IMR-90 (cell line): ENCODE measurements around the gene PLEKHA8. TPM values are rescaled to one million over a fixed set of nuclear protein-coding genes. Genes with fewer than 3 reads are reported as not detected.

Experiments
- ATAC-seq: fragments of 200-7000 bp; cut with Tn5 transposase; 2 replicates; pipeline ENCODE4 v1.9.1; 2020; ENCODE audit warnings: low read depth, mild to moderate bottlenecking, moderate library complexity
- BruUV-seq: library from RNA; stranded (reverse); fragments of 400-500 nt; replicated peaks from 2 replicates; lab custom pipeline; 2021; lab: Mats Ljungman, UMichigan
- CTCF ChIA-PET: fragments of 300-600 bp; formaldehyde crosslinking; extraction: SDS; loops from one replicate; lab custom pipeline; 2021; ENCODE audit warnings: antibody characterized with exemption; lab: Yijun Ruan, JAX
- POLR2A ChIA-PET: fragments of 300-600 bp; sonication (Branson Sonifier 250); formaldehyde crosslinking; loops from one replicate; lab custom pipeline; 2022; ENCODE audit warnings: antibody characterized with exemption; ENCODE audit not compliant: unreplicated experiment; lab: Charles Lee
- DNase-seq: peaks from one replicate; pipeline ENCODE4 v3.0.0; 2013
- H2AFZ ChIP-seq: replicated peaks from 2 replicates; pipeline ENCODE3; 2013; ENCODE audit warnings: low read length, mild to moderate bottlenecking; ENCODE audit not compliant: poor library complexity
- H2AK5ac ChIP-seq: 2 replicates; pipeline ENCODE4 v1.6.1; 2013; ENCODE audit warnings: low read depth, low read length, inconsistent platforms
- H2AK9ac ChIP-seq: replicated peaks from 2 replicates; pipeline ENCODE3; 2013; ENCODE audit warnings: mild to moderate bottlenecking, low read depth, low read length, moderate library complexity; ENCODE audit not compliant: poor library complexity
- H2BK120ac ChIP-seq: 2 replicates; pipeline ENCODE4 v1.6.1; 2013; ENCODE audit warnings: low read depth, low read length, inconsistent platforms
- H2BK15ac ChIP-seq: 3 replicates; pipeline ENCODE4 v1.6.1; 2013; ENCODE audit warnings: low read depth, low read length, inconsistent platforms
- H2BK20ac ChIP-seq: 2 replicates; pipeline ENCODE4 v1.6.1; 2013; ENCODE audit warnings: low read depth, mild to moderate bottlenecking, inconsistent platforms, low read length, moderate library complexity
- H2BK5ac ChIP-seq: 2 replicates; pipeline ENCODE4 v1.6.1; 2013; ENCODE audit warnings: mild to moderate bottlenecking, low read depth, low read length, inconsistent platforms; ENCODE audit not compliant: poor library complexity, severe bottlenecking
- H3K14ac ChIP-seq: replicated peaks from 2 replicates; pipeline ENCODE4 v1.6.1; 2013; ENCODE audit warnings: low read depth, low read length, inconsistent platforms
- H3K18ac ChIP-seq: 2 replicates; pipeline ENCODE4 v1.6.1; 2013; ENCODE audit warnings: low read depth, low read length, control low read depth
- H3K23ac ChIP-seq: 2 replicates; pipeline ENCODE4 v1.6.1; 2013; ENCODE audit warnings: low read depth, low read length, inconsistent platforms
- H3K27ac ChIP-seq: 2 replicates; pipeline ENCODE4 v1.5.1; 2013; ENCODE audit warnings: mild to moderate bottlenecking, control low read depth, low read length; ENCODE audit not compliant: insufficient read depth
- H3K27me3 ChIP-seq: 2 replicates; pipeline ENCODE4 v1.6.1; 2013; ENCODE audit warnings: low read length; ENCODE audit not compliant: control insufficient read depth, insufficient read depth
- H3K36me3 ChIP-seq: 2 replicates; pipeline ENCODE4 v1.6.1; 2013; ENCODE audit warnings: low read length, mixed read lengths; ENCODE audit not compliant: control insufficient read depth, insufficient read depth
- H3K4ac ChIP-seq: 2 replicates; pipeline ENCODE4 v1.6.1; 2013; ENCODE audit warnings: low read depth, low read length, inconsistent platforms
- H3K4me1 ChIP-seq: 2 replicates; pipeline ENCODE4 v1.6.1; 2013; ENCODE audit warnings: low read length, mixed read lengths; ENCODE audit not compliant: control insufficient read depth, insufficient read depth
- H3K4me2 ChIP-seq: 2 replicates; pipeline ENCODE4 v1.6.1; 2013; ENCODE audit warnings: low read depth, mild to moderate bottlenecking, control low read depth, low read length, moderate library complexity
- H3K4me3 ChIP-seq: 2 replicates; pipeline ENCODE4 v1.5.1; 2013; ENCODE audit warnings: low read depth, mild to moderate bottlenecking, control low read depth, low read length, moderate library complexity; ENCODE audit not compliant: insufficient read depth
- H3K56ac ChIP-seq: 2 replicates; pipeline ENCODE4 v1.6.1; 2013; ENCODE audit warnings: low read length, inconsistent platforms; ENCODE audit not compliant: insufficient read depth; ENCODE audit errors: extremely low read depth
- H3K79me1 ChIP-seq, 2 experiments: 2 replicates each; pipeline ENCODE4 v1.6.1; 2013; ENCODE audit warnings: low read length in 2 of 2, inconsistent platforms in 1 of 2, low read depth in 1 of 2
- H3K9ac ChIP-seq: 2 replicates; pipeline ENCODE4 v1.6.1; 2013; ENCODE audit warnings: low read depth, low read length, control low read depth
- H3K9me1 ChIP-seq: 2 replicates; pipeline ENCODE4 v1.6.1; 2013; ENCODE audit warnings: low read length, inconsistent platforms; ENCODE audit not compliant: insufficient read depth
- H3K9me3 ChIP-seq: 2 replicates; pipeline ENCODE4 v1.6.1; 2013; ENCODE audit warnings: low read length; ENCODE audit not compliant: control insufficient read depth, insufficient read depth
- H4K20me1 ChIP-seq: 2 replicates; pipeline ENCODE4 v1.6.1; 2013; ENCODE audit warnings: low read length, inconsistent platforms; ENCODE audit not compliant: insufficient read depth
- H4K5ac ChIP-seq: 2 replicates; pipeline ENCODE4 v1.6.1; 2013; ENCODE audit warnings: mild to moderate bottlenecking, low read depth, low read length, control low read depth
- H4K8ac ChIP-seq, 2 experiments: 2 replicates each; pipeline ENCODE4 v1.6.1; 2013; ENCODE audit warnings: low read depth in 2 of 2, low read length in 2 of 2, control low read depth in 1 of 2, inconsistent platforms in 1 of 2
- H4K91ac ChIP-seq: 2 replicates; pipeline ENCODE4 v1.6.1; 2013; ENCODE audit warnings: low read depth, low read length, inconsistent platforms; ENCODE audit not compliant: insufficient read depth
- BHLHE40 ChIP-seq: fragments of 150-350 bp; IDR thresholded peaks from 2 replicates; pipeline ENCODE4 v1.6.1; 2016; ENCODE audit warnings: mild to moderate bottlenecking, low read depth, low read length
- CEBPB ChIP-seq: IDR thresholded peaks from 2 replicates; pipeline ENCODE4 v1.6.1; 2012; ENCODE audit warnings: low read depth, low read length, improper control_type of control experiment
- CHD1 ChIP-seq: IDR thresholded peaks from 2 replicates; pipeline ENCODE4 v1.6.1; 2012; ENCODE audit warnings: low read depth, low read length, improper control_type of control experiment
- CTCF ChIP-seq: conservative IDR thresholded peaks from 2 replicates; pipeline ENCODE4 v1.5.1; 2012; ENCODE audit warnings: mild to moderate bottlenecking, low read depth, low read length, improper control_type of control experiment
- ELK1 ChIP-seq: fragments of 150-350 bp; IDR thresholded peaks from 2 replicates; pipeline ENCODE4 v1.6.1; 2016; ENCODE audit warnings: low read depth, mild to moderate bottlenecking, low read length, moderate library complexity, borderline replicate concordance
- MAFK ChIP-seq: IDR thresholded peaks from 2 replicates; pipeline ENCODE4 v1.6.1; 2012; ENCODE audit warnings: low read depth, low read length, improper control_type of control experiment
- MAZ ChIP-seq: IDR thresholded peaks from 2 replicates; pipeline ENCODE4 v1.6.1; 2012; ENCODE audit warnings: low read depth, mild to moderate bottlenecking, low read length, improper control_type of control experiment, moderate library complexity, borderline replicate concordance
- MXI1 ChIP-seq: IDR thresholded peaks from 2 replicates; pipeline ENCODE4 v1.6.1; 2012; ENCODE audit warnings: low read depth, mild to moderate bottlenecking, low read length, moderate library complexity, borderline replicate concordance
- NFE2L2 ChIP-seq: fragments of 150-350 bp; IDR thresholded peaks from 2 replicates; pipeline ENCODE4 v1.6.1; 2016; ENCODE audit warnings: low read depth, mild to moderate bottlenecking, low read length
- POLR2A ChIP-seq: IDR thresholded peaks from 2 replicates; pipeline ENCODE4 v1.6.1; 2012; ENCODE audit warnings: mild to moderate bottlenecking, low read depth, low read length
- RAD21 ChIP-seq: IDR thresholded peaks from 2 replicates; pipeline ENCODE4 v1.6.1; 2012; ENCODE audit warnings: low read length, improper control_type of control experiment
- RCOR1 ChIP-seq: IDR thresholded peaks from 2 replicates; pipeline ENCODE4 v1.6.1; 2012; ENCODE audit warnings: mild to moderate bottlenecking, low read length, improper control_type of control experiment; ENCODE audit not compliant: insufficient replicate concordance
- RFX5 ChIP-seq: IDR thresholded peaks from 2 replicates; pipeline ENCODE4 v1.8.0; 2012; ENCODE audit warnings: low read depth, mild to moderate bottlenecking, low read length, moderate library complexity
- SMC3 ChIP-seq: fragments of 150-350 bp; IDR thresholded peaks from 2 replicates; pipeline ENCODE4 v1.6.1; 2016; ENCODE audit warnings: low read depth, mild to moderate bottlenecking, antibody characterized with exemption, low read length, moderate library complexity
- USF2 ChIP-seq: fragments of 150-350 bp; IDR thresholded peaks from 2 replicates; pipeline ENCODE4 v1.6.1; 2017; ENCODE audit warnings: mild to moderate bottlenecking, antibody characterized with exemption, low read length, low read depth
- WGBS, 2 experiments: methylation state at CpG; one replicate each; pipeline versions ENCODE4 v1.1.5 to v1.1.7; 2013; ENCODE audit warnings: missing lambda C conversion rate in 2 of 2; ENCODE audit not compliant: insufficient read length in 1 of 2; ENCODE audit errors: extremely low coverage in 2 of 2; 5-methylcytosine and 5-hydroxymethylcytosine counted together
- dilution Hi-C: fragments of 300-500 bp; cut with HindIII; formaldehyde crosslinking; loops from one replicate; pipeline ENCODE4 v1.14.3; 2018; ENCODE audit warnings: low sequenced_read_pairs; ENCODE audit not compliant: unreplicated experiment
- in situ Hi-C: fragments of 300-500 bp; cut with MboI; formaldehyde crosslinking; loops from 3 replicates; pipeline ENCODE4 v1.14.3; 2019; ENCODE audit warnings: low sequenced_read_pairs, inconsistent platforms, mixed read lengths
- intact Hi-C: fragments of 100-400 bp; cut with micrococcal nuclease; formaldehyde crosslinking; loops from 2 replicates; pipeline ENCODE4 v1.10.0; 2022
- polyA plus RNA-seq, 3 experiments: library from polyadenylated mRNA; depleted of rRNA; stranded (reverse); fragments of >200 nt; gene quantifications; 2 replicates each; pipeline ENCODE4 v1.2.3, GENCODE V29; 2012; ENCODE audit warnings: low replicate concordance in 1 of 3
- total RNA-seq: library from RNA; depleted of rRNA; stranded (reverse); fragments of >200 nt; gene quantifications from 2 replicates; pipeline ENCODE4 v1.2.3, GENCODE V29; 2012

PLEKHA8 gene
- total and polyA plus RNA-seq, 2 of the 4 experiments (the other 2 are of a cell fraction), result 3.6 to 9.7 TPM

DNA sequence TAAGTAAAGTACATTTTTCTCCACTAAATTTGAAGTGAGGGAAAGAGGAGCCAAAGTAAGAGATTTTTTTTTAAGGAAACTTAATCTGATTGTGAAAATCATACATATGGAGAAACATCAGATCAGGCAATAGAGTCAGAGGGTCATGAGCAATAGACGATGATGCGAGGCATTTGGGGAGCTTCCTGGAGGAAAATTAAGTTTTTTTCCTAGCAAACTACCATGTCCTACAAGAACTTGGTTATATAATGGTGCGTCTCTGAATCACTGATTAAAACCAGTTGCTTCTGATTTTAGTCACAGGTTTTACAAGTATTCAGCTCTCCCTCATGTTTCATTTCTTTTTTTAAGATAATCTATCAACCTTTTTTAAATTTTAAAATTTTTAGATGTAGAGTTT is 54.5 kb downstream of the PLEKHA8 start:
- peaks cover 9% of the 10 kb centered on the region for H3K36me3 ChIP-seq
- H3K4me3 ChIP-seq, result no peak overlapping the region
- no peaks in the 10 kb centered on the region for H3K4me1 ChIP-seq
- intact Hi-C loops, result no loop called here
- peaks cover 0 to 3% of the 10 kb centered on the region in 2 experiments; a peak in 1 of 4 replicates for H3K79me1 ChIP-seq
- TF ChIP-seq RAD21, result no peak
- TF ChIP-seq CTCF, result no peak
- TF ChIP-seq POLR2A, result no peak
- TF ChIP-seq MAFK, result no peak
- TF ChIP-seq CHD1, result no peak
- no peak for TF ChIP-seq BHLHE40
- no peak for TF ChIP-seq RFX5
- no peak for TF ChIP-seq ELK1
- TF ChIP-seq MAZ, result no peak
- no peak for TF ChIP-seq CEBPB
- TF ChIP-seq NFE2L2, result no peak
- TF ChIP-seq SMC3, result no peak
- no peak for TF ChIP-seq USF2
- no peak for TF ChIP-seq MXI1
- no peak for TF ChIP-seq RCOR1
- no peak overlapping the region for H3K9ac ChIP-seq
- WGBS, 2 experiments, result no CpG with 5 or more reads among the region's 3 CpGs
- H2BK120ac ChIP-seq, result no peak overlapping the region
- no peak overlapping the region for H3K14ac ChIP-seq
- no peak overlapping the region for H4K5ac ChIP-seq
- dilution Hi-C loops, result no loop called here
- H3K9me1 ChIP-seq, result peaks cover 8% of the 10 kb centered on the region
- no peaks in the 10 kb centered on the region for H4K20me1 ChIP-seq
- ATAC-seq (no peak), DNase-seq (no peak)
- no peak overlapping the region for H2BK15ac ChIP-seq
- no peak overlapping the region for H2AK9ac ChIP-seq
- in situ Hi-C loops, result no loop called here
- H2AK5ac ChIP-seq, result no peak overlapping the region
- H2AFZ ChIP-seq, result no peak overlapping the region
- H4K8ac ChIP-seq, result no peak overlapping the region
- no peak overlapping the region for H3K56ac ChIP-seq
- no peak overlapping the region for H3K4ac ChIP-seq
- H3K27me3 ChIP-seq, result no peaks in the 10 kb centered on the region
- H3K4me2 ChIP-seq, result no peak overlapping the region
- H2BK20ac ChIP-seq, result no peak overlapping the region
- H3K9me3 ChIP-seq, result no peaks in the 10 kb centered on the region
- no peak overlapping the region for H3K23ac ChIP-seq
- no peak overlapping the region for H2BK5ac ChIP-seq
- POLR2A ChIA-PET, result no interaction called here
- CTCF ChIA-PET, result interaction anchor here (1.0 kb wide), 1 partner anchor 8 kb away, joined by 3 read pairs; no protein-coding TSS in a partner anchor
- no peak overlapping the region for H4K91ac ChIP-seq
- BruUV-seq, result no TSS peak
- H3K27ac ChIP-seq, result no peak overlapping the region
- H3K18ac ChIP-seq, result no peak overlapping the region
